Head of caudate nucleus (tissue), 42 donors: ENCODE data around the gene KDM5B.

Experiments used
- DNase-seq, 42 donors: peaks; one replicate each; pipeline versions ENCODE4 v3.0.0 to v3.0.0-alpha.2; 2020 to 2021; ENCODE audit warnings: mixed read lengths in 7 of 42
- intact Hi-C: fragments of 100-400 bp; cut with DNase I; formaldehyde crosslinking; loops from one replicate; pipeline ENCODE4 v1.15.0; 2022

The KDM5B gene

GRCh38 chr1:202700061-202700460 is 108.2 kb downstream of the KDM5B start:
- intact Hi-C loops, result loop anchor here (10.0 kb wide), 1 partner anchor 55 kb away; no protein-coding TSS in a partner anchor
- DNase-seq, result no peak

- DNase-seq, result no peak
- intact Hi-C loops, result no loop called here
Measured at GRCh38 chr1:202698276-202698675, 109.9 kb downstream of the KDM5B start.

GRCh38 chr1:202697038-202697437 is 111.2 kb downstream of the KDM5B start:
- DNase-seq, result no peak
- intact Hi-C loops, result no loop called here

GRCh38 chr1:202694314-202694713 is 113.9 kb downstream of the KDM5B start:
- intact Hi-C loops, result no loop called here

GRCh38 chr1:202692959-202693555 is 115.2 kb downstream of the KDM5B start:
- intact Hi-C loops, result no loop called here
- DNase-seq, result peak in 37 of 42 donors; percentile 36 to 85 (median 62)

More at GRCh38 chr1:202694314-202694713, 113.9 kb downstream of the KDM5B start:
- DNase-seq, result no peak

- intact Hi-C loops, result no loop called here
- no peak for DNase-seq
Measured at GRCh38 chr1:202691816-202692215, 116.4 kb downstream of the KDM5B start.

- DNase-seq, result no peak
- intact Hi-C loops, result no loop called here
Measured at GRCh38 chr1:202689493-202690342, 118.5 kb downstream of the KDM5B start.

- DNase-seq, result no peak
Measured at GRCh38 chr1:202689082-202689481, 119.1 kb downstream of the KDM5B start.

GRCh38 chr1:202688401-202688800 is 119.8 kb downstream of the KDM5B start:
- peak in 30 of 42 donors; percentile 24 to 85 (median 62) for DNase-seq
- intact Hi-C loops, result no loop called here

More at GRCh38 chr1:202689082-202689481, 119.1 kb downstream of the KDM5B start:
- intact Hi-C loops, result no loop called here

GRCh38 chr1:202687798-202688197 is 120.4 kb downstream of the KDM5B start:
- intact Hi-C loops, result no loop called here
- DNase-seq, result no peak

- DNase-seq, result no peak
- intact Hi-C loops, result no loop called here
Measured at GRCh38 chr1:202687370-202687769, 120.9 kb downstream of the KDM5B start.

GRCh38 chr1:202685641-202686040 is 122.6 kb downstream of the KDM5B start:
- intact Hi-C loops, result no loop called here
- DNase-seq, result peak in 12 of 42 donors; percentile 28 to 75 (median 46)

- intact Hi-C loops, result no loop called here
- DNase-seq, result no peak
Measured at GRCh38 chr1:202684716-202685115, 123.5 kb downstream of the KDM5B start.

GRCh38 chr1:202683029-202683428 is 125.2 kb downstream of the KDM5B start:
- intact Hi-C loops, result no loop called here

GRCh38 chr1:202682477-202682876 is 125.7 kb downstream of the KDM5B start:
- intact Hi-C loops, result no loop called here
- no peak for DNase-seq

More at GRCh38 chr1:202683029-202683428, 125.2 kb downstream of the KDM5B start:
- no peak for DNase-seq

GRCh38 chr1:202681736-202682420 is 126.3 kb downstream of the KDM5B start:
- DNase-seq, result no peak
- intact Hi-C loops, result no loop called here

GRCh38 chr1:202680586-202681352 is 127.5 kb downstream of the KDM5B start:
- DNase-seq, result no peak
- intact Hi-C loops, result no loop called here

- no peak for DNase-seq
- intact Hi-C loops, result no loop called here
Measured at GRCh38 chr1:202679406-202680177, 128.6 kb downstream of the KDM5B start.
